Muscle layer of duodenum (tissue), 2 donors: Measurements from ENCODE around the gene TRIM63.
"Not testable (repeated sequence)": the region's sequence is repeated elsewhere in the genome, so short reads cannot be mapped to it uniquely, and the experiment has no call there.

Experiments
- H3K27ac ChIP-seq: one replicate; pipeline ENCODE4 v1.7.0; 2013; ENCODE audit warnings: mild to moderate bottlenecking, low read length
- H3K27me3 ChIP-seq: one replicate; pipeline ENCODE4 v1.7.0; 2013; ENCODE audit warnings: low read depth, mild to moderate bottlenecking, control low read depth, low read length
- H3K36me3 ChIP-seq, 2 donors: one replicate each; pipeline ENCODE4 v1.7.0; 2013; ENCODE audit warnings: low read length in 2 of 2, control low read depth in 1 of 2, mild to moderate bottlenecking in 1 of 2; ENCODE audit not compliant: insufficient read depth in 2 of 2, control insufficient read depth in 1 of 2
- H3K4me1 ChIP-seq, 2 donors: one replicate each; pipeline ENCODE4 v1.7.0; 2013; ENCODE audit warnings: low read length in 2 of 2, mild to moderate bottlenecking in 2 of 2, control low read depth in 1 of 2, moderate library complexity in 1 of 2; ENCODE audit not compliant: insufficient read depth in 2 of 2, control insufficient read depth in 1 of 2
- H3K4me3 ChIP-seq, 2 donors: one replicate each; pipeline ENCODE4 v1.7.0; 2013; ENCODE audit warnings: low read length in 2 of 2, low read depth in 1 of 2, mild to moderate bottlenecking in 1 of 2
- H3K9me3 ChIP-seq, 2 donors: one replicate each; pipeline ENCODE4 v1.7.0; 2013; ENCODE audit warnings: low read length in 2 of 2, control low read depth in 1 of 2, mild to moderate bottlenecking in 1 of 2; ENCODE audit not compliant: control insufficient read depth in 1 of 2
- donor health status: healthy.

The TRIM63 gene

GRCh38 chr1:26099780-26100179, 32.4 kb upstream of the TRIM63 start:
- Histone ChIP-seq H3K4me3 (no peak overlapping the region), H3K9me3 (no peaks in the 10 kb centered on the region), H3K27ac (no peak overlapping the region), H3K4me1 (no peaks in the 10 kb centered on the region), H3K36me3 (no peaks in the 10 kb centered on the region), H3K27me3 (no peaks in the 10 kb centered on the region)

- H3K27me3 ChIP-seq: no peaks in the 10 kb centered on the region
- H3K27ac ChIP-seq: no peak overlapping the region
- H3K4me3 ChIP-seq: no peak overlapping the region
- no peaks in the 10 kb centered on the region for H3K36me3 ChIP-seq
- no peaks in the 10 kb centered on the region for H3K4me1 ChIP-seq
- H3K9me3 ChIP-seq: no peaks in the 10 kb centered on the region
Measured at GRCh38 chr1:26098602-26099001, 31.2 kb upstream of the TRIM63 start.

- Histone ChIP-seq H3K9me3 (no peaks in the 10 kb centered on the region), H3K27ac (no peak overlapping the region), H3K4me3 (no peak overlapping the region), H3K36me3 (no peaks in the 10 kb centered on the region), H3K4me1 (no peaks in the 10 kb centered on the region), H3K27me3 (no peaks in the 10 kb centered on the region)
Measured at GRCh38 chr1:26097696-26098095, 30.3 kb upstream of the TRIM63 start.

GRCh38 chr1:26096471-26096870, 29.0 kb upstream of the TRIM63 start:
- H3K36me3 ChIP-seq: no peaks in the 10 kb centered on the region
- H3K4me3 ChIP-seq: no peak overlapping the region
- no peaks in the 10 kb centered on the region for H3K9me3 ChIP-seq
- no peaks in the 10 kb centered on the region for H3K27me3 ChIP-seq
- H3K4me1 ChIP-seq: no peaks in the 10 kb centered on the region
- H3K27ac ChIP-seq: no peak overlapping the region

GRCh38 chr1:26094677-26095383, 27.4 kb upstream of the TRIM63 start:
- Histone ChIP-seq H3K27ac (no peak overlapping the region), H3K36me3 (no peaks in the 10 kb centered on the region), H3K27me3 (no peaks in the 10 kb centered on the region), H3K4me3 (no peak overlapping the region), H3K4me1 (no peaks in the 10 kb centered on the region), H3K9me3 (no peaks in the 10 kb centered on the region)

- Histone ChIP-seq H3K36me3 (no peaks in the 10 kb centered on the region), H3K4me3 (no peak overlapping the region), H3K9me3 (no peaks in the 10 kb centered on the region), H3K27ac (no peak overlapping the region), H3K27me3 (no peaks in the 10 kb centered on the region), H3K4me1 (no peaks in the 10 kb centered on the region)
Measured at GRCh38 chr1:26094076-26094669, 26.7 kb upstream of the TRIM63 start.

GRCh38 chr1:26093569-26093968, 26.1 kb upstream of the TRIM63 start:
- H3K4me1 ChIP-seq, H3K27me3 ChIP-seq, H3K4me3 ChIP-seq, H3K9me3 ChIP-seq, H3K27ac ChIP-seq, H3K36me3 ChIP-seq: not testable (repeated sequence)

GRCh38 chr1:26092422-26092821, 25.0 kb upstream of the TRIM63 start:
- no peaks in the 10 kb centered on the region for H3K36me3 ChIP-seq
- no peaks in the 10 kb centered on the region for H3K27me3 ChIP-seq
- H3K9me3 ChIP-seq: no peaks in the 10 kb centered on the region
- H3K4me3 ChIP-seq: no peak overlapping the region
- no peaks in the 10 kb centered on the region for H3K4me1 ChIP-seq
- H3K27ac ChIP-seq: no peak overlapping the region

GRCh38 chr1:26090893-26091292, 23.5 kb upstream of the TRIM63 start:
- Histone ChIP-seq H3K4me3 (no peak overlapping the region), H3K27ac (no peak overlapping the region), H3K9me3 (no peaks in the 10 kb centered on the region), H3K4me1 (no peaks in the 10 kb centered on the region), H3K36me3 (no peaks in the 10 kb centered on the region), H3K27me3 (no peaks in the 10 kb centered on the region)

- no peaks in the 10 kb centered on the region for H3K4me1 ChIP-seq
- H3K36me3 ChIP-seq: no peaks in the 10 kb centered on the region
- no peak overlapping the region for H3K27ac ChIP-seq
- no peaks in the 10 kb centered on the region for H3K27me3 ChIP-seq
- H3K4me3 ChIP-seq: no peak overlapping the region
- H3K9me3 ChIP-seq: no peaks in the 10 kb centered on the region
Measured at GRCh38 chr1:26089125-26089524, 21.7 kb upstream of the TRIM63 start.

GRCh38 chr1:26084844-26085243, 17.4 kb upstream of the TRIM63 start:
- Histone ChIP-seq H3K4me1 (no peaks in the 10 kb centered on the region), H3K27ac (no peak overlapping the region), H3K36me3 (no peaks in the 10 kb centered on the region), H3K27me3 (no peaks in the 10 kb centered on the region), H3K4me3 (no peak overlapping the region), H3K9me3 (no peaks in the 10 kb centered on the region)

GRCh38 chr1:26084091-26084561, 16.7 kb upstream of the TRIM63 start:
- Histone ChIP-seq H3K4me1 (no peaks in the 10 kb centered on the region), H3K27me3 (no peaks in the 10 kb centered on the region), H3K4me3 (no peak overlapping the region), H3K27ac (no peak overlapping the region), H3K9me3 (no peaks in the 10 kb centered on the region), H3K36me3 (no peaks in the 10 kb centered on the region)
